Smooth muscle cell (in vitro differentiated cells): Measurements from ENCODE around the gene METTL23. TPM values are rescaled to one million over a fixed set of nuclear protein-coding genes. Genes with fewer than 3 reads are reported as not detected.

ENCODE experiments used
- DNase-seq: peaks from one replicate; lab custom pipeline; 2025; ENCODE audit not compliant: unreplicated experiment; lab: John Stamatoyannopoulos, UW
- H2AFZ ChIP-seq: fragments of 200-600 bp; sonication (generic); 2 replicates; pipeline ENCODE4 v1.6.0; 2016; ENCODE audit warnings: antibody characterized with exemption, low read depth, mild to moderate bottlenecking
- H3F3A ChIP-seq: fragments of 200-600 bp; sonication (generic); 2 replicates; pipeline ENCODE4 v1.6.0; 2017; ENCODE audit warnings: antibody characterized with exemption, low read depth
- H3K27ac ChIP-seq: fragments of 200-600 bp; sonication (generic); 2 replicates; pipeline ENCODE4 v1.5.1; 2016; ENCODE audit warnings: low read depth, mild to moderate bottlenecking
- H3K27me3 ChIP-seq: fragments of 200-600 bp; sonication (generic); 2 replicates; pipeline ENCODE4 v1.6.1; 2016; ENCODE audit warnings: low read depth, mild to moderate bottlenecking
- H3K36me3 ChIP-seq: fragments of 200-600 bp; sonication (generic); 2 replicates; pipeline ENCODE4 v1.5.1; 2016; ENCODE audit warnings: low read depth
- H3K4me1 ChIP-seq: fragments of 200-600 bp; sonication (generic); 2 replicates; pipeline ENCODE4 v1.5.1; 2016; ENCODE audit warnings: low read depth
- H3K4me2 ChIP-seq: fragments of 200-600 bp; sonication (generic); 2 replicates; pipeline ENCODE4 v1.6.0; 2016; ENCODE audit warnings: mild to moderate bottlenecking
- H3K4me3 ChIP-seq: fragments of 200-600 bp; sonication (generic); 2 replicates; pipeline ENCODE4 v1.5.1; 2016; ENCODE audit warnings: mild to moderate bottlenecking
- H3K79me2 ChIP-seq: fragments of 200-600 bp; sonication (generic); 2 replicates; pipeline ENCODE4 v1.6.0; 2016; ENCODE audit warnings: low read depth, mild to moderate bottlenecking
- H3K9ac ChIP-seq: fragments of 200-600 bp; sonication (generic); 2 replicates; pipeline ENCODE4 v1.6.0; 2016; ENCODE audit warnings: low read depth
- H3K9me3 ChIP-seq: fragments of 200-600 bp; sonication (generic); replicated peaks from 2 replicates; pipeline ENCODE4 v1.5.1; 2016; ENCODE audit warnings: low read depth
- H4K20me1 ChIP-seq: fragments of 200-600 bp; sonication (generic); 2 replicates; pipeline ENCODE4 v1.6.0; 2016; ENCODE audit warnings: low read depth
- WGBS: methylation state at CpG from one replicate; pipeline ENCODE4 v1.1.7; 2016; ENCODE audit warnings: low lambda C conversion rate; 5-methylcytosine and 5-hydroxymethylcytosine counted together
- polyA plus RNA-seq: library from polyadenylated mRNA; unstranded; fragments of >200 nt; fragmentation: Nextera tagmentation; extraction: Ambion mirVana; gene quantifications from 2 replicates; pipeline ENCODE4 v1.2.1, GENCODE V29; 2016
- total RNA-seq: library from RNA; depleted of rRNA; stranded (reverse); fragments of >200 nt; gene quantifications from 2 replicates; pipeline ENCODE4 v1.2.3, GENCODE V29; 2014
- TF ChIP-seq, protein P1 (sequence below): fragments of 200-600 bp; sonication (generic); IDR thresholded peaks from 2 replicates; pipeline ENCODE4 v1.5.1; 2017; ENCODE audit warnings: borderline replicate concordance, mild to moderate bottlenecking, antibody characterized with exemption; ENCODE audit not compliant: insufficient read depth, poor library complexity, severe bottlenecking

METTL23 gene
- total and polyA plus RNA-seq, 2 experiments from 2014 or later: 28.2 to 47.1 TPM

DNA sequence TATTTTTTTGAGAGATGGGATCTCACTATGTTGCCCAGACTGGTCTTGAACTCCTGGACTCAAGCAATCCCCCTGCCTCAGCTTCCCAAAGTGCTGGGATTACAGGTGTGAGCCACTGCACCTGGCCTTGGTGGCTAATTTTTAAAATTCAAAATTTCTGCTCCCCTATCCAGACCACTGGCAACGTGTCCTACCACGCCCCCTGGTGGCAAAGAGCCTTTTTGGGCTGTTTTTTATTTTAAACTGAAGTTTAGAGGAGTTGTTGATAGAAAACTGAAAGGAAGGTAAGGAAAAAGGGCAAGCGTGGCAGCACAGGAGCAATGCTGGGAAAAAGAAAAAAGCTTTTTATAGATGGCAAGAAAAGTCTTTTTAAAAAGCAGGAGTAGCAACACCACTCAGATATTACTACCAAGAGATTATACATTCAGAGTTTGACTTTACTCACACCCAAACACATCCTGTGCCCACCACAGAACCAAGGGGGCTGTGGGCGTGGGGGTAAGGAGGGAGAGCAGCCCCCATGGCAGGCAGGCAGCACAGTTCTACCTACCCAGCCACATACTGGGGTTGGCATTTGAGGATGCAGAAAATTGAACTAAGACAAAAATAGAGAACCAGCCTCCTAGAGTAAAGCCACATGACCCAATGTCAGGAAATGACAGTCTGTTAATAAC is 11.7 kb upstream of the METTL23 start:
- Histone ChIP-seq H3K27ac (peak overlapping the region; percentile 100), H3K4me3 (no peak overlapping the region), H3K27me3 (no peaks in the 10 kb centered on the region), H3K4me2 (peak overlapping the region; percentile 22), H3F3A (peaks cover 28% of the 10 kb centered on the region), H3K9ac (peak overlapping the region; percentile 35), H3K4me1 (peaks cover 16% of the 10 kb centered on the region), H2AFZ (no peak overlapping the region), H4K20me1 (peaks cover 79% of the 10 kb centered on the region), H3K36me3 (peaks cover 4% of the 10 kb centered on the region), H3K79me2 (no peaks in the 10 kb centered on the region), H3K9me3 (no peaks in the 10 kb centered on the region)
- WGBS: 39% methylated on average over 4 of the region's 4 CpGs
- peak; percentile 38 for DNase-seq
- TF ChIP-seq, protein P1, sequence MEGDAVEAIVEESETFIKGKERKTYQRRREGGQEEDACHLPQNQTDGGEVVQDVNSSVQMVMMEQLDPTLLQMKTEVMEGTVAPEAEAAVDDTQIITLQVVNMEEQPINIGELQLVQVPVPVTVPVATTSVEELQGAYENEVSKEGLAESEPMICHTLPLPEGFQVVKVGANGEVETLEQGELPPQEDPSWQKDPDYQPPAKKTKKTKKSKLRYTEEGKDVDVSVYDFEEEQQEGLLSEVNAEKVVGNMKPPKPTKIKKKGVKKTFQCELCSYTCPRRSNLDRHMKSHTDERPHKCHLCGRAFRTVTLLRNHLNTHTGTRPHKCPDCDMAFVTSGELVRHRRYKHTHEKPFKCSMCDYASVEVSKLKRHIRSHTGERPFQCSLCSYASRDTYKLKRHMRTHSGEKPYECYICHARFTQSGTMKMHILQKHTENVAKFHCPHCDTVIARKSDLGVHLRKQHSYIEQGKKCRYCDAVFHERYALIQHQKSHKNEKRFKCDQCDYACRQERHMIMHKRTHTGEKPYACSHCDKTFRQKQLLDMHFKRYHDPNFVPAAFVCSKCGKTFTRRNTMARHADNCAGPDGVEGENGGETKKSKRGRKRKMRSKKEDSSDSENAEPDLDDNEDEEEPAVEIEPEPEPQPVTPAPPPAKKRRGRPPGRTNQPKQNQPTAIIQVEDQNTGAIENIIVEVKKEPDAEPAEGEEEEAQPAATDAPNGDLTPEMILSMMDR: peak; percentile 92

DNA sequence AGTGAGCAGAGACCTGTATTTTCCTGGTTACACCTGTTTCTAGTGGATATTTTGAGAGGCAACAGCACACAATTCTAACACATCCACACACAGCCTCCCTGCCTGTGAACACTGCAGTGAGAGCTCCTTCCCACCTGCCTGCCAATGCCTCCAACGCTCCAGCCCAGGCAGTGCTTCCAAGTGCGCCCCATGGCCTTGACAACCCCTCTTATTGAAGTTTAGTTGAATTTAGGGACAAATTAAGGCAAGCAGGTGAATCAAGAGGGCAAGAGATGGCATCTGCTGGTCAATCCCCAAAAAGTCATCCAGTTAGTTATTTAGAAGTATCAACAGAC is 11.2 kb upstream of the METTL23 start:
- Histone ChIP-seq H3K4me2 (peak overlapping the region; percentile 22), H3K4me3 (no peak overlapping the region), H3K36me3 (peaks cover 9% of the 10 kb centered on the region), H3K4me1 (peaks cover 14% of the 10 kb centered on the region), H3K27me3 (no peaks in the 10 kb centered on the region), H3K79me2 (no peaks in the 10 kb centered on the region), H3K9me3 (no peaks in the 10 kb centered on the region), H3F3A (peaks cover 31% of the 10 kb centered on the region), H2AFZ (no peak overlapping the region), H4K20me1 (peaks cover 84% of the 10 kb centered on the region), H3K27ac (peak overlapping the region; percentile 100), H3K9ac (peak overlapping the region; percentile 35)
- WGBS: 95% methylated on average over 2 of the region's 2 CpGs
- TF ChIP-seq, protein P1: no peak
- DNase-seq: no peak

DNA sequence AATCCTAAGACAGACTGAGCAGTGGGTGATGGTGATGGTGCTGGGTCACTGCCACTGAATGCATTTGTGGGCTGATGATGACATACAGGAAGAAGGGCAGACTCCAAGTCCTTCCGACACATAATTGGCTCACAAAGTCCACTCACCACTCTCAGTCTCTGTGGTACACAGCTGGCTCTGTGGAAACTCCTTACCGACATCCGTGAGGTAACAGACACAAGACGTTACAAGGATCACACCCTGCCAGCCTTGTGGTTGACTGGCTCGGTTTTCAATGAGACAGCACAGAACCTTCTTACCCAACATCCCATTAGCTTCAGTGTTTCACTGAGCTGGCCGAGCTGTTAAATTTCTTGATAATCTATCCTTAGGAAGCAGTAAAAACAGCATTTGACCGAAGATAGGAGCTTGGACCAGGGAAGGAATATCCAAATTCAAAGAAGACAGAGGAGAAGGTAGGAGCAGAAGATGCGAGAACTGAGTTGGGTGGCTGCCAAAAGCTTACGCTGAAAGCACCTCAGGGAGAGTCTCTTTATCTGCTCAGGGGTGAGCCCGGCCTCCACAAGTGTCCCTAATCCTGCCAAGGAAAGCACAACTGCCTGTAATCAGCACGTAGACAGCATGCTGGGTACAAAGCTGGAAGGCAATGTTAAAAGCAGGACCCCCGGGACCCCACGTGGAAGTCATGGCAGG is 10.3 kb upstream of the METTL23 start:
- H3K27ac ChIP-seq: peak overlapping the region; percentile 100
- peak overlapping the region; percentile 81 for H3K4me2 ChIP-seq
- 28% methylated on average over 13 of the region's 13 CpGs for WGBS
- H3K79me2 ChIP-seq: peaks cover 5% of the 10 kb centered on the region
- peaks cover 33% of the 10 kb centered on the region for H3F3A ChIP-seq
- H3K36me3 ChIP-seq: peaks cover 15% of the 10 kb centered on the region
- no peaks in the 10 kb centered on the region for H3K27me3 ChIP-seq
- H3K9ac ChIP-seq: peak overlapping the region; percentile 93
- H2AFZ ChIP-seq: no peak overlapping the region
- peaks cover 92% of the 10 kb centered on the region for H4K20me1 ChIP-seq
- peak; percentile 20 for DNase-seq
- H3K9me3 ChIP-seq: no peaks in the 10 kb centered on the region
- peaks cover 10% of the 10 kb centered on the region for H3K4me1 ChIP-seq
- TF ChIP-seq, protein P1: no peak
- H3K4me3 ChIP-seq: peak overlapping the region; percentile 14
